Tibial nerve (tissue), 4 donors: ENCODE measurements around the gene FKBP3.

ENCODE experiments used
- CTCF ChIP-seq, 5 experiments: fragments of 200-600 bp in 3 of 5; fragments of 450-650 bp in 2 of 5; sonication (generic) in 3 of 5; IDR thresholded peaks; one replicate each; pipeline ENCODE4 v1.5.1; 2016 to 2019; ENCODE audit warnings: antibody characterized with exemption in 5 of 5, mild to moderate bottlenecking in 3 of 5, moderate library complexity in 2 of 5
- EP300 ChIP-seq, 2 donors: sonication (generic); formaldehyde crosslinking; IDR thresholded peaks; one replicate each; pipeline ENCODE4 v1.6.1; 2017; ENCODE audit warnings: antibody characterized with exemption in 2 of 2, mild to moderate bottlenecking in 1 of 2
- POLR2A ChIP-seq, 2 donors: fragments of 450-650 bp; IDR thresholded peaks; one replicate each; pipeline ENCODE4 v1.6.1; 2017; ENCODE audit warnings: antibody characterized with exemption in 2 of 2, mild to moderate bottlenecking in 2 of 2, moderate library complexity in 2 of 2

- TF ChIP-seq POLR2A (IDR thresholded peaks at IDR 0.05) (no peak), CTCF (IDR thresholded peaks at IDR 0.05) (no peak), EP300 (IDR thresholded peaks at IDR 0.05) (no peak)
Measured at GRCh38 chr14:45083617-45083975, 50.7 kb downstream of the FKBP3 start.
